GM18508 (cell line): ENCODE results near the gene TCF7L2.

Source experiments
- ATAC-seq: cut with Tn5 transposase; IDR thresholded peaks from one replicate; pipeline ENCODE4 v1.9.1; 2021; ENCODE audit warnings: moderate number of reproducible peaks; ENCODE audit not compliant: insufficient read depth, unreplicated experiment

The TCF7L2 gene

GRCh38 chr10:112990271-112990670 is 40.2 kb downstream of the TCF7L2 start:
- no peak for ATAC-seq

- ATAC-seq, result no peak
These were observed 41.9 kb downstream of the TCF7L2 start for GRCh38 chr10:112991888-112992491.

DNA sequence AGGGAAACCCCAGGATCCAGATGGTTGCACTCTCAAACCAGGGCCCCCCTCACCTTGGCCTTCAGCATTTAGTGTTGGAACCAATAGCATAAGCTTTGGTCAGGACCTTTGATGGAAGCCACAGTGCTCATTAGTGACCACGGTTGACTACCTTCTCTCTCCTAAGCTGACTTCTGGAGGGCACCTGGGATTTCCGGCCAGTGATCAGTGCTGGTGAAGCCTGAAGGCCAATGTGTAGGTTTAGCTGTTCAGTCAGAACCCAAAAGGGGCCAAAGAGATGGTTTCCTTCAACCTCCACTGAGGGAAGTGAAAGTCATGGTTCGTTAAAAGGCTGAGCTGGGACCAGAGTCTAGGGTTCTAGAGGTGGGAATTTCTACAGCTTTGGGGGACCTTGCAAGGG is 46.4 kb downstream of the TCF7L2 start:
- ATAC-seq, result no peak

- no peak for ATAC-seq
These were observed 49.1 kb downstream of the TCF7L2 start for GRCh38 chr10:112999102-112999501.

DNA sequence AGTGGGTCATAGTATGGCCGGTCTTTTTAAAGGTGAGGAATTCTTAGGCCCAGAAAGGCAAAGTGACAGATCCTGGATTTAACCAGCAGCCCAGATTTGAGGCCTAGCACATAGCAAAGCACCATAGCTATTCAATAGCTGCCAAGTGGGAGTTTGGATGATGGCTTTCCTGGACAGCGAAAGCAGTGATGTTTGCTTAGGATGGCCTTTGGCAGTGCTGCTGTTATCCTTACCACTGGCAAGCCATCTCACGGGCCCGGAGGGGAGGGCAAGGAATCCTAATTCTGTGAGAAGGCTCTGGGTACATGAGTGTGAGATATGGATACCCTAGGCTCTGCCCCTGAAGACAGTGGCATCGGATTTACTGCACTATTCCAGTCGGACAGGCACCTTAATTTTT is 50.4 kb downstream of the TCF7L2 start:
- ATAC-seq, result no peak

GRCh38 chr10:113000876-113001598 is 51.0 kb downstream of the TCF7L2 start:
- no peak for ATAC-seq

DNA sequence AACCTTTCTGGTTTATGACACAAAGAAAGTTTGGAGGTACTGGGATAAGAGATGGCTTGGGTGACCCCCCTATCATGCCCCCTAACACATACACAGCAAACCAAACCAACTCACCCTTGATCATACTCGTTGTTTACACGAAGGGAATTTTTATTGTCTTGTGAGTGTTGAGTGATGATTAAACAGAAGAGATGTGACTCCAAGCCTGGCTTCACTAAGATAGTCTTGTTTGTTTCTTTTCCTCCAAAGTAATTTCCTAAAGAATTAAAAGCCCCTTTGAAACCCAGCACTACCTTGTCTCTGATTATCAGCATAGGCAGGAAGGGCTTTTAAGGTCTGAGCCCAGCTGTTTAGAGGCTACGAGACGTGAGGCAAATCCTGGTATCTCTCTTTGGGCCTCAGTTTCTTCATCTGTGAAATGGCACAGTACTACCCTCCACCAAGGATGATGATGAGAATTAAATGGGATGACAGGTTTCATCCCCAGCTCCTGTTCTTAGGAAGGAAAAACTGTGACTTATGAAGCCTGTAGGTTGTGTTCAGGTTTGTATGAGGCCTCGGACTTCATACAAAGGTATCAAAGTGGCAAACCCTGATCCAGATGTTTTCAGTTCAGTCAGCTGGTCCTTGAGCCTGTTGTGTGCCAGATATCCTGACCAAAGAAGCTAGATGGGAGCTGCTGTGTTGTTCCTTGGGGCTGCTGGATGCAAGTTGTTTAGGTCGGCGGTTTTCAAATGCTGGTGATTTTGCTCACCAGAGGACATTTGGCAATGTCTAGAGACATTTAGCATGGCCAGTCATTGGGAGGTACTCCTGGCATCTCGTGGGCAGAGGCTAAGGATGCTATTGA is 51.8 kb downstream of the TCF7L2 start:
- no peak for ATAC-seq

GRCh38 chr10:113002449-113002777 is 52.4 kb downstream of the TCF7L2 start:
- no peak for ATAC-seq

DNA sequence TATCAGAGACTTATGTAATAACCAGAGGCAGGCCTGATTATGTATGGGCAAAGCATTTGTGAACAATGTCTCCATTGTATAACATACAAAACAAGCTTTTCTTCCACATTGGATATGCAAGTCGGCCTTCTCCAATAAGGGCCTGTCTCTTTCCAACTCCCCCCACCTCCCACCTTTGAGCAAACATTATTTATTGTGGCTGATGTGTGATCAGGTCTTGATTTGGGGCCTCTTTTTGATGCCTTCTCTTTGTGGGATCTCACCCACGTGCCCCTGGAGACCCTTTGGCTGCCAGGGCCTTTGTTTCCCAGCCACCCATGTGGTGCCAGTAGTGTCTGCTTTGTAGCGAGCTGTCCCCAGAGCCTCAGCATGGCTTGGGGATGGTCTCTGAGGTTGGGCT is 53.0 kb downstream of the TCF7L2 start:
- no peak for ATAC-seq

- no peak for ATAC-seq
These were observed 54.1 kb downstream of the TCF7L2 start for GRCh38 chr10:113004069-113004618.

GRCh38 chr10:113005380-113005779 is 55.3 kb downstream of the TCF7L2 start:
- ATAC-seq, result no peak

DNA sequence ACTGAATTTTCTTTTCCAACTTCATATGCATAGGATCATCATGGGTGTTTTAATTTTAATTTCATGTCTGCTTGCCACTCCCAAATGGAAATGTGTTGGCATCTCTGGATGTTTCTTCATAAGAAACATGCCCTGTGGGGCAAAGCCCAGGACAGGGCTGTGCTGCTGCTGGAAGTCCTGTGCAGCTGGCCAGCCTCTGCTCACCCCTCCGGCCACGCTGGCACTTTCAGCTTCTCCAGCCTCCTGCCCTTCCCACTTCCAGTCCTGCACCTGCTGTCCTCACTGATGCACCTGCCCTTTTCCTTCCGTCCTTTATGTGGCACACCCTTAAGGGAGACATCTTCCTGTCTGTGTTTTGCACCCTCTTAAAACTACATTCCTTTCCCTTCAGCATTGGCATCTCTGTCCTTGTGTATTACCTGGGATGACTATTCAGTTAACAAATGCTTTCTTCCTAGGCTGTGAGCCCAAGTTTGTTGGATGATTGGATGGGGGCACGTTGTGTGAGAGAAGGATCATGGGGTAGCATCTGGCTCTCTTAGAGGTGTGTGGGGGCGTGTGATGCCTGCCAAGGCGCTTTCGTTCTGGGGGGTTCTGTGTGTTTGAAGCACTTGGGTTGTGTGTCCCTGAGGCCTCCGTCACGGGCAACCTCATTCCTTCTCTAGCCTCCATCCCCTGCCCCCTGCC is 56.8 kb downstream of the TCF7L2 start:
- no peak for ATAC-seq

- no peak for ATAC-seq
These were observed 57.3 kb downstream of the TCF7L2 start for GRCh38 chr10:113007343-113007771.

- ATAC-seq, result no peak
These were observed 57.8 kb downstream of the TCF7L2 start for GRCh38 chr10:113007821-113008220.

- no peak for ATAC-seq
These were observed 61.7 kb downstream of the TCF7L2 start for GRCh38 chr10:113011592-113012374.

DNA sequence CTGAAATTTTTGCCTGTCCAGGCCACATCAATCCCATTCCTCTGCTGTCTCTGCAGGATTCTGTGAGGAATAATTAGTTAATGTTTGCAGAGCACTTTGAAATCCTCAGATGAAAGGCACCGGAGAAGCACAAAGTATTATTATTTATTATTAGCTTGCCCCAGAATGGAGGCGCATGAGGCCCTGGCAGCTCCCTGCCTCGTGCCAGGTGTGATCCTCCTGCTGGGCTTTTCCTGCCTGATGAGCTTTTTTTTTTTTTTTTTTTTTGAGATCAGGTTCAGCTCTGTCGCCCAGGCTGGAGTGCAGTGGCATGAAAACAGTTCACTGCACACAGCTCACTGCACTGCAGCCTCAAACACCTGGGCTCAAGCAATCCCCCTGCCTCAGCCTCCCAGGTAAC is 65.2 kb downstream of the TCF7L2 start:
- ATAC-seq, result no peak

DNA sequence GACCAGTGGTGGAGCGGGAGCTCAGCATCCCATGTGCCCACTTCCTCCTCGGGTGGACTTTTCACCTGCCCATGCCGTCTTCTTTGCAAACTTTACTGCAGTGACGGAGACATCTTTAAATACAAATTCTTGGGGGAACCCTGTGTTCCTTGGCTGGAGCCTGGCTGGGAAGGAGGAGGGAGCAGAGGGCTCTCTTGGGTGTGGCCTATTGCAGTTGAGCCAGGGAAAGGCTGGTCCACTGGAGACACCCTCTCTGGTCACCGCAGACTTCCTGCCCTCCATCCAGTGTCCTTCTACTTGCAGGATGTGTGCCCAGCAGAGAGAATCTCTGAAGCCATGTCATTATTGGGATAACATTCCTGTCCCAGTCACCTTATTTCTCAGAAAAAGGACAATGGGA is 67.3 kb downstream of the TCF7L2 start:
- no peak for ATAC-seq

- no peak for ATAC-seq
These were observed 68.0 kb downstream of the TCF7L2 start for GRCh38 chr10:113018034-113018433.

DNA sequence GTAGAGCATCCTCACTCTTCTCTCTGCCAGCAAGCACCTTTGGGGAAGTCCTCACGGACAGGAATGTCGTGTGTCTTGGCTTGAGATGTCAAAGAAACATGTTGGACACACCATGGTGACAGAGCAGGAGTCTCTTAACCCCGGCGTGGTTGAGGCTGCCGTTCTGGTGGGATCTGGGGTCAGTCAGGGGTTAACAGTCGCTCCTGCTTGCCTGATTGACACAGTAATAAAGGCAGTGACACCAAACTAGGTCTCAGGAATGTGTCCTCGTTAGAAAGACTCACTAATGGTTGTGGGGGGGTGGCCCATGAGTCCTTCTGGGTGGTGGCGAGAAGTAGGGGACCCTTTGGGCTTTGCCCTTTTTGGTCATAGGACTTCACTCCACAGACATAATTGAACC is 69.0 kb downstream of the TCF7L2 start:
- no peak for ATAC-seq
